Brain microvascular endothelial cell (primary cell): ENCODE data around the gene LANCL3.

Experiments used
- DNase-seq: peaks from one replicate; pipeline ENCODE4 v3.0.0-alpha.2; 2020
- H3K27ac ChIP-seq: fragments of 250-450 bp; sonication (Bioruptor Pico); 2 replicates; pipeline ENCODE4 v1.5.1; 2020; ENCODE audit warnings: mild to moderate bottlenecking, moderate library complexity
- H3K27me3 ChIP-seq: fragments of 250-450 bp; sonication (Bioruptor Pico); replicated peaks from 2 replicates; pipeline ENCODE4 v1.5.1; 2020; ENCODE audit warnings: mild to moderate bottlenecking
- H3K36me3 ChIP-seq: fragments of 250-450 bp; sonication (Bioruptor Pico); replicated peaks from 2 replicates; pipeline ENCODE4 v1.5.1; 2020; ENCODE audit warnings: mild to moderate bottlenecking
- H3K4me3 ChIP-seq: 2 replicates; pipeline ENCODE4 v1.5.1; 2011; ENCODE audit warnings: low read depth, mild to moderate bottlenecking, control low read depth, low read length, moderate library complexity
- in situ Hi-C: cut with HindIII; loops from 2 replicates; pipeline ENCODE4 v1.10.0; 2017; ENCODE audit warnings: low sequenced_read_pairs, low pct_ligation_motif_present
- TF ChIP-seq, protein P1 (sequence below): IDR thresholded peaks from 2 replicates; pipeline ENCODE4 v1.5.1; 2011; ENCODE audit warnings: low read depth, mild to moderate bottlenecking, moderate library complexity, low read length, control low read depth, inconsistent platforms; ENCODE audit errors: missing control alignments

LANCL3 gene

DNA sequence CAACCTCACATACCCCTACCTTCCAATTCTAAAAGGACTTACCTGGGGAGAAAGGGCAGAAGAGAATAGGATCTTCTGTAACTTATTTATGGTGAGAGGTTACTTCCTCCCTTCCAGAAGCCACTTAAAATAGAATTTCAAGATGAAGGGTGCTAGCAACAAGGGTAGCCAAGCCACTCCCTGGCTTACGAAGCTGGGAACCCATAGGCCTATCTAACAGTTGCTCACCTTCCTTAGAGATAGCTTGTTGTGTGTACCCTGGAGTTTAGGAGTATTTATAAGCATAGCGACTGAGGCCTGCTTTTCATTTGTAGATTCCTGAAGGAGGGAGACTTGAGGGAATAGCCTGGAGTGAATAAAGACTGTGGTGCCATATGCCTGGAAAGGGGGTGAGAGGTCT is 143.0 kb downstream of the LANCL3 start:
- in situ Hi-C loops = no loop called here
- no peak overlapping the region for H3K27ac ChIP-seq
- TF ChIP-seq, protein P1, sequence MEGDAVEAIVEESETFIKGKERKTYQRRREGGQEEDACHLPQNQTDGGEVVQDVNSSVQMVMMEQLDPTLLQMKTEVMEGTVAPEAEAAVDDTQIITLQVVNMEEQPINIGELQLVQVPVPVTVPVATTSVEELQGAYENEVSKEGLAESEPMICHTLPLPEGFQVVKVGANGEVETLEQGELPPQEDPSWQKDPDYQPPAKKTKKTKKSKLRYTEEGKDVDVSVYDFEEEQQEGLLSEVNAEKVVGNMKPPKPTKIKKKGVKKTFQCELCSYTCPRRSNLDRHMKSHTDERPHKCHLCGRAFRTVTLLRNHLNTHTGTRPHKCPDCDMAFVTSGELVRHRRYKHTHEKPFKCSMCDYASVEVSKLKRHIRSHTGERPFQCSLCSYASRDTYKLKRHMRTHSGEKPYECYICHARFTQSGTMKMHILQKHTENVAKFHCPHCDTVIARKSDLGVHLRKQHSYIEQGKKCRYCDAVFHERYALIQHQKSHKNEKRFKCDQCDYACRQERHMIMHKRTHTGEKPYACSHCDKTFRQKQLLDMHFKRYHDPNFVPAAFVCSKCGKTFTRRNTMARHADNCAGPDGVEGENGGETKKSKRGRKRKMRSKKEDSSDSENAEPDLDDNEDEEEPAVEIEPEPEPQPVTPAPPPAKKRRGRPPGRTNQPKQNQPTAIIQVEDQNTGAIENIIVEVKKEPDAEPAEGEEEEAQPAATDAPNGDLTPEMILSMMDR = no peak

DNA sequence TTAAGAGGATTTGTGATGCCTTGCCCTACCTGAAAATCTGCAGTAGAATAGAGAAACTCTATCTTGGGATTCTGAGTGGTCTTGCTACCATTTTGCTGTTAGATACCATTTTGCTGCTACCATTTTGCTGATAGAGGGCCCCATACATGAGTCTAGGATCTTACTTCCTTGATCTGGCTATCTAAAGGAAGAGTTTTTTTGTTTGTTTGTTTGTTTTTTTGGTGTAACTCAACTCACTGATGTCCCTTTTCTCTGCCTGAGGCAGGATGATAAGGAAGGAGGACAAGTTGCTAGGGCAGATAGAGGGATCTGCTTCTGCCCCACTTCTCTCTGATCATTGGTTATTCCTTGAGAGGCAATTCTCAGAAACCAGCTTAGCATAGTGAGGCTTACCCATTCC is 145.1 kb downstream of the LANCL3 start:
- no peaks in the 10 kb centered on the region for H3K27me3 ChIP-seq
- H3K36me3 ChIP-seq = no peaks in the 10 kb centered on the region
- no peak overlapping the region for H3K4me3 ChIP-seq
- TF ChIP-seq, protein P1 = no peak
- in situ Hi-C loops = no loop called here
- no peak for DNase-seq
- no peak overlapping the region for H3K27ac ChIP-seq

More for the DNA sequence above, 143.0 kb downstream of the LANCL3 start:
- Histone ChIP-seq H3K4me3 (no peak overlapping the region), H3K36me3 (no peaks in the 10 kb centered on the region), H3K27me3 (no peaks in the 10 kb centered on the region)
- DNase-seq = no peak

DNA sequence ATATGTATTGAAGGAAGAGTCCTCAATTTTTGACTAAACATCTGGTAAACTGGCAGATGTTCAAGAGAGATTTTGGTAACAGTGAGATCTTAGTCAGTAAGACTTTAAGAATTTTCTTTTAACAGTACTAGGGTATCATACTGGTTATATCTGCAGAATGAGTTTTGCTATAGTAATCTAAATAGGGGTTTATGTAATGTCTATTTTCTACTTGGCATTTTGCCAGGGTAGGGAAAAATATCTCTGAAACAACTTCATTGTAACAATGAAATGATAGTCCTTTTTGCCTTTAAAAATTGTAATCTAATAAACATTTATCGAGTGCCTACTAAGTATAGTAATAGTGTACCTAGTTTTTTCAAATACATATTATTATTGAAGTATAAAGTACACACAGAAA is 146.2 kb downstream of the LANCL3 start:
- H3K27me3 ChIP-seq = no peaks in the 10 kb centered on the region
- in situ Hi-C loops = no loop called here

DNA sequence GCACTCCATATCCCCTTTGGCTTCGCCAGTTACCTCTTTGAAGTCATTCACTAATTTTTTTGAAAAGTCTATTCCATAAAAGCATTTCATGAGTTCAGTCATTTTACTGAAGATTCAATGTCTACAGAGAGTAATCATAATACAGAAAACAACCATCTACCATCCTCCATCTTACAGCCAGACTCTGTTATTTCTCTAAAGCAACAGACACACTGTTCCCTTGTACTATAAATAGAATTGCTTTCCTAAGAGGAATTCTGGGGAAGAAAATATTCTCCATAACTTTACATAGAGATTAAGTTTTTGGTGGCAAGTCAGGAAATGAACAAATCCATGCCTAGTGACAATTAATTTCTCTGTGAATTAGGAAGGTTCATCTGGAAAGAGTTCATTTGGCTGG is 151.1 kb downstream of the LANCL3 start:
- DNase-seq = no peak
- Histone ChIP-seq H3K27me3 (no peaks in the 10 kb centered on the region), H3K27ac (no peak overlapping the region), H3K36me3 (no peaks in the 10 kb centered on the region), H3K4me3 (no peak overlapping the region)
- TF ChIP-seq, protein P1 = no peak
- in situ Hi-C loops = no loop called here

More for the DNA sequence above, 146.2 kb downstream of the LANCL3 start:
- TF ChIP-seq, protein P1 = no peak
- Histone ChIP-seq H3K27ac (no peak overlapping the region), H3K4me3 (no peak overlapping the region), H3K36me3 (no peaks in the 10 kb centered on the region)
- DNase-seq = no peak

DNA sequence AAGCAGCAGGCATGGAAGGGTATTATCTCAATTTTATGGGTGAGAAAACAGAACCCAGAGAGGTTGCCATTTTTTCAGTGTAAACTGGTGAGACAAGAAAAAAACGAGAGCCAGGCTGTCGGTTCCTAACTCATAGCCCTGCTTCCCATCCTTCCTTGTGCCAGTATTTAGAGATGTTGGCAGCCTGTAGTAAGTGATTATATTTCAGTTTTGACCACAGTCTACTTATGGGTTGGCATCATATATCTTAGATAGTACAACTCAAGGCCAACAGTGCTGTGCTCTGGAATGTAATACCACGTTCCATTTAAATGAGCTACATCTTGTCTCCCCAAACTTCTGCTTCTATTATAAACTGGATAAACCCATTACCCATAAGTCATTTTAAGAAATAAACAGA is 154.9 kb downstream of the LANCL3 start:
- TF ChIP-seq, protein P1 = no peak
- DNase-seq = no peak
- H3K27me3 ChIP-seq = no peaks in the 10 kb centered on the region
- no peak overlapping the region for H3K27ac ChIP-seq
- in situ Hi-C loops = no loop called here
- no peak overlapping the region for H3K4me3 ChIP-seq
- no peaks in the 10 kb centered on the region for H3K36me3 ChIP-seq
